HG02981 (cell line): ENCODE results near the gene LRRTM4.
"Not testable (repeated sequence)": the region's sequence is repeated elsewhere in the genome, so short reads cannot be mapped to it uniquely, and the experiment has no call there.

Source experiments
- ATAC-seq: cut with Tn5 transposase; IDR thresholded peaks from one replicate; pipeline ENCODE4 v1.9.1; 2021; ENCODE audit warnings: mild to moderate bottlenecking, moderate library complexity; ENCODE audit not compliant: unreplicated experiment

Gene LRRTM4

DNA sequence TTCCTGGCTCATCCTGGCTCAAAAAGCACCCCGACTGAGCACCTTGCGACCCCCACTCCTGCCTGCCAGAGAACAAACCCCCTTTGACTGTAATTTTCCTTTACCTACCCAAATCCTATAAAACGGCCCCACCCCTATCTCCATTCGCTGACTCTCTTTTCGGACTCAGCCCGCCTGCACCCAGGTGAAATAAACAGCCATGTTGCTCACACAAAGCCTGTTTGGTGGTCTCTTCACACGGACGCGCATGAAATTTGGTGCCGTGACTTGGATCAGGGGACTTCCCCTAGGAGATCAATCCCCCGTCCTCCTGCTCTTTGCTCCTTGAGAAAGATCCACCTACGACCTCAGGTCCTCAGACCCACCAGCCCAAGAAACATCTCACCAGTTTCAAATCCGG is 433.8 kb downstream of the LRRTM4 start:
- ATAC-seq, result not testable (repeated sequence)

DNA sequence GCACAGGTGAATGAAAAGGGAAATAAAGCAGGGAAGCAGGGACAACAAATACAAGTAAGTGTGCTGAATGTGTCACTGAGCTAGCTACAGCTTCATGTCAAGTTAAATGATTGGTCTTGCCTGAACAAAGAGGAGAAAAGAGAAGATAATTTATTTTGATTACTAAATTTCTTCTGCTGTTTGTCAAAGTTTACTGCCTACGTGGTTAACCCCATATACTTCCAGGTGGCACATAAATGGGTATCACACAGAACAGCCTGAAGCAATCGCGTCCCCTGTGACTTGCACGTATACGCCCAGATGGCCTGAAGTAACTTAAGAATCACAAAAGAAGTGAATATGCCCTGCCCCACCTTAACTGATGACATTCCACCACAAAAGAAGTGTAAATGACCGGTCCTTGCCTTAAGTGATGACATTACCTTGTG is 434.2 kb downstream of the LRRTM4 start:
- no peak for ATAC-seq

DNA sequence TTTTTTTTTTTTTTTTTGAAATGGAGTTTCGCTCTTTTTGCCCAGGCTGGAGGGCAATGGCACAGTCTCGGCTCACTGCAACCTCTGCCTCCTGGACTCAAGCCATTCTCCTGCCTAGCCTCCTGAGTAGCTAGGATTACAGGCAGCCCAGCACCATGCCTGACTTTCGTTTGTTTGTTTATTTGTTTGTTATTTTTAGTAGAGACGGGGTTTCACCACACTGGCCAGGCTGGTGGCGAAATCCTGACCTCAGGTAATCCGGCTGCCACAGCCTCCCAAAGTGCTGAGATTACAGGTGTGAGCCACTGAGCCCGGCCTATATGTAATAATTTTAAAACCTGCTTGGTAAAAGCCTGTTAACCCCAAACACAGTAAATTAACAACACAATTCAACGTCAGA is 435.7 kb downstream of the LRRTM4 start:
- ATAC-seq, result no peak

DNA sequence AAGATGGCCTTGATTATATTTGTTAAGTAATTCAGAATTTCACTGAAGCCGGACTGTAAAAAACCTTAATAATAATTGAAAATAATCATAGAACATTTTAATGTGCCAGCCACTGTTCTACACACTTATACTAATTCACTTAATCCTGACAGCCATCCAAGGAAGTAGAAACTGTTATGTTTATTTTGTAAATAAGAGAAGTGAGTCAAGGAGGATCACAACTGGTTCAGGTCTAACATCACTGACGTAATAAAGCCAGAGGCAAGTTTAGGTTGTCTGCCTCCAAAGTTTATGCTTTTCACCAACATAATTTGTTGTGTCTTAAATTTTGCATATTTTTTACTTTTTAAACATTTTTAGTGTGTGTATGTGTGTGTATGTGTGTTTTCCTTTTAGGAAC is 436.1 kb downstream of the LRRTM4 start:
- no peak for ATAC-seq

DNA sequence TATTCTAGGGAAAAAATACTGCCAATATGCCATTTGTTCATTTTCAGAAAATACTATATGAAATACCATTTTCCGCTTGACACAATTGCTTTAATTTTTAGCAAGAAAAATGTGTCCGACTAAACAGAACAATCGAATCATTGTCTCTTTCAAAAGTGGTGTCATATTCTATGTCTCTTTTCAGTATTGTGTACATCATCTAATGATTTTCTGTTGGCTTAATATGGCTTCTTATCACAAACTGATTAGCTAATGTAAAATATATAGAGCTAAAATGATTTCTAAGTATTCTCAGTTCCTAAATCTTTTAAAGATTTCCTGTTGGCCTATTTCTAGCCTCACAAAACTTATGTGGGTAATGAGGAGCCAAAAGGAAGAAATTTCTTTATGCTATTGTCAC is 436.6 kb downstream of the LRRTM4 start:
- no peak for ATAC-seq

- no peak for ATAC-seq
Measured at GRCh38 chr2:77081597-77081996, 440.6 kb downstream of the LRRTM4 start.

GRCh38 chr2:77064324-77064723 is 457.9 kb downstream of the LRRTM4 start:
- ATAC-seq, result no peak

GRCh38 chr2:77054938-77055337 is 467.2 kb downstream of the LRRTM4 start:
- ATAC-seq, result no peak

DNA sequence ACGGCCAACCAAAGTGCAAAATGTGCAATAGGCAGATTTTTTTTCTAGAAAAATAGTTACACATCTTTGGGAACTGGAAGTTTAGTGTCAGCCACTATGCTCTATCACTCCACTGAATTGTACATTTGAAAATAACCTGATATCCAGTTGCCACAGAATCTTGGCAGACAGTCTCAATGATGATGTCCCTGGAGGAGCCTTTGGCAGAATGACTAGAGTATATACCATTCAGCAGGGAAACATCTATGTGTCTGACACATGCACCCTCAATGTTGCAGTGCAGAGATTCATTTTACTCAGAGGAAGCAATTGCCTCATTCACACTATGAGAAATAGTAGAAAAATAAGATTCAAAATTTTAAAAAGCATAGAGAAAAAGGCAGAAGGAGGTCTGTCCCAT is 475.8 kb downstream of the LRRTM4 start:
- ATAC-seq, result no peak

GRCh38 chr2:77045456-77045855 is 476.7 kb downstream of the LRRTM4 start:
- not testable (repeated sequence) for ATAC-seq

- ATAC-seq, result no peak
Measured at GRCh38 chr2:77034445-77034844, 487.7 kb downstream of the LRRTM4 start.

DNA sequence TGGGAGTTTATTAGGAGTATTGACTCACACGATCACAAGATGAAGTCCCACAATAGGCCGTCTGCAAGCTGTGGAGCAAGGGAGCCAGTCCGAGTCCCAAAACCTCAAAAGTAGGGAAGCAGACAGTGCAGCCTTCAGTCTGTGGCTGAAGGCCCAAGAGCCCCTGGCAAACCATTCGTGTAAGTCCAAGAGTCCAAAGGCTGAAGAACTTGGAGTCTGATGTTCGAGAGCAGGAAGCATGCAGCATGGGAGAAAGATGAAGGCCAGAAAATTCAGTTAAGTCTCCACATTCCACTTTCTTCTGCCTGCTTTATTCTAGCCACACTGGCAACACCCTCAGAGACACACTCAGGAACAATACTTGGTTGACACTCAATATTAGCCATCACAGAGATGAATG is 492.9 kb downstream of the LRRTM4 start:
- not testable (repeated sequence) for ATAC-seq

GRCh38 chr2:77028032-77028600 is 494.1 kb downstream of the LRRTM4 start:
- ATAC-seq, result no peak

GRCh38 chr2:77025714-77026113 is 496.5 kb downstream of the LRRTM4 start:
- no peak for ATAC-seq

DNA sequence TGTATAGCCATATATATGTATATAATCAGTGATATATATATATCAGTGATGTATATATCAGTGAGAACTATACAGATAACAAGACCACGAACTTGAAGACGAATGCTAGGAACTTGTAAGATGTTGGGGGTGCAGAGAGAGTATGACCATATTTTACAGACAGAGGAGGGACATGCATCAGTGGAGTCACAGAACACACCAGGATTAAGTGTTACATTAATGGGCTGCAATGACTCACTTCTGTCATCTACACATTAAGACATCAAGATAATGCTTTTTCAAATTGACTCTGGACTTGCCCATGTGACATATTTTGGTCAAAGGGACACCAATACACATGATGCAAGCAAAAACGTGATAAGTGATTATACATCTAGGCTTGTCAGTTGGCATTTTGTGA is 501.0 kb downstream of the LRRTM4 start:
- no peak for ATAC-seq

DNA sequence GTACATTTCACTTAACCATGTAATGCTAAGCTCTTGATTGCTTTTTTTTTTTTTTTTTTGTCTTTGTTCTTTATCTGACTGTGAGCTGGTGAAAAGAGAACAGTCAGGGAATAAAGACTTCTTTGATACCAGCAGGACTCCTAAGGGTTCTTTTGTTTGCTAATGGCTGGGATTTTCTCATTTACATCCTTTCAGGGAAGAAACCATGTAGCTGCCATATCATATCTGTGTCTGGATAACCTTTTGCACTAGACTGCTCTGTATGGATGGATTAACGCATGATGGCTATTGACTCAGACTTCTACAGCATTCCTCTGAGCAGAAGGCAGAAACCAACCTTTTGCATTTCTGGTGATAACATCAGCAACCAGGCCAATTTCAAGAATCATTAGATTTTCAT is 504.0 kb downstream of the LRRTM4 start:
- ATAC-seq, result no peak

DNA sequence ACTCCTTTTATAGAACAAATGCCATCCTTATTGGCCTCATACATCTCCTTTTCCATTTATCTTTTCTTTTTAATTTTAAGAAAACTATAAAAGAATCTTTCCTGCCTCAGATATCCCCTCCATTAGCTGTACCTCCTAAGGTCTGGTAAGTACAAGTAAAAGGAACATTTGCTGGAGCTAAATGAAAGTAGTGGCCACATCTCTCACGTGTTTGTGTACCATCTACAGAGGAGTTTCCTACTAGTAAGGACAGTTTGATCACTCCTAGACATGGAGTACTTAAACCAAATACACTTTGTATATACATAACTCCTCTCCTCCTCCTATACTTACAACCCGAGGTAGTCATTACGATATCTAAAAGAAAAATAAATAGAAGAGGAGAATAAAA is 504.8 kb downstream of the LRRTM4 start:
- ATAC-seq, result no peak

GRCh38 chr2:77016443-77017354 is 505.5 kb downstream of the LRRTM4 start:
- no peak for ATAC-seq

DNA sequence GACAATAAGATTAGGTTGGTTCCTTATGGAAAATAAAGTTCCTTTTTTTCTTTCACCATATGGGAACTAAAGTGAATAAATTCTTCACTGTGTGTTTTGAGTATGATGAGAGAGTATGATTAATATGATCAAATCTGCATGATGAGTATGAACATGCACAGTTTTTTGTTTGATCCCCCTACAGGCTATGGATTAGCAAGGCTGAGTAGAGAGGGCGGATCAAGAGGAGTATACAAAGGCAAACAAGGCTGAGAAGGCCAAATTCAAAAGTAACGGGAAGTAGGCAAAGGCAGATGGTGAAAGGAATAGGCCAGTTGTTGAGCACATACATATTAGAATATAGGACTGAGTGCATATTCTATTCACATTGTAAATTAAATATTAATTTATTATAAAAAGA is 508.2 kb downstream of the LRRTM4 start:
- ATAC-seq, result no peak

DNA sequence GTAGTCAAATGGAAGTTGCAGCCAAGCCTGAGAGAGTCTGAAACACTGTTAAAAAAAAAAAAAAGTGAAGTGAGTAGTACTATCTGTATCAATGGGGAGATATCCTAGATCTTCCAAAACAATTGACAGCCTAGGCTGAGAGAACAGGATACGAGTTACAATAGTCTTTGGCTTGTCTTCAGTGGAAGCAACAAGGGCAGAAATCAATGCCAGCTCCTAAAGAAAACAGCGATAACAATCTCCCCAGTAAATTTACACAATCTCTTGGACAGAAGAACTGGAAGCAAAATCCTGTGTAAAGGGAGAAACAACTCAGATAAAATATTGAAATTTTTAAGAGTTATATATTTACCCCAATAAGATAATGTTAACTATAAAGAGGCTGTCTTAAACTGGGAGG is 508.7 kb downstream of the LRRTM4 start:
- no peak for ATAC-seq

DNA sequence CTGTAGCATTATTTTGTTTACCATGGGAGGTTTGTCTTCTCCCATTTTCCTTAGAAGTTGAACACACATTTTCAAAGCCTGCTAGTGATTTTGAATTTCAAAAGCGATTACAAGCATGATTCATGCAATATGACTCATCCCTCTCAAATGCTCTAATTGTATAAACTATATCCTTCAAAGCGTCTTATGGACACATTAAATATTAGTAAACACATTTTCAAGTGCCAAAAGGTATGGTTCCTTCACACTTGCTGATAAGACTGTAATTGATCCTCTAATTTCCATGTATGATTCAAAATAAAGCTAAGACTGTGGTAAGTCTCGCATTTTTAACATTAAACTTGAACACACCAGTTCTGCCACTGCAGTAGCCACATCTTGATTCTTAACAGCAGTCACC is 512.9 kb downstream of the LRRTM4 start:
- no peak for ATAC-seq

DNA sequence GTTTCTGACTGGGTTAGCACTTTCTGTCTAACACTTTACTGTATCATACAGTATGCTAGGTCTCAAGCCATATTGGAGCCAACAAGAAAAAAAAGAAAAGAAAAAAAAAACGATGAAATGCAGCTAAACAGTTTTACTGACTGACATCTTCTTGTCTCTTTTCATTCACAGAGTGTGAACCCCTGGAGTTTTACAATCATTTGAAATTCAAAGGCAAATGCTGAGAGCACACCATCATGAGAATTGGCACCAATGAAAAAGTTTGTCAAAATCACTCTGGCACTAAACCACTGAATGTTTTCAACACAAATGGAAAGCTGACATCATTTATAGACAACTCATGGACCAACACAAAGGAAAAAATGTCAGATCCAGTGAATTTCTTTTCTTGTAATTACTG is 513.3 kb downstream of the LRRTM4 start:
- ATAC-seq, result no peak

DNA sequence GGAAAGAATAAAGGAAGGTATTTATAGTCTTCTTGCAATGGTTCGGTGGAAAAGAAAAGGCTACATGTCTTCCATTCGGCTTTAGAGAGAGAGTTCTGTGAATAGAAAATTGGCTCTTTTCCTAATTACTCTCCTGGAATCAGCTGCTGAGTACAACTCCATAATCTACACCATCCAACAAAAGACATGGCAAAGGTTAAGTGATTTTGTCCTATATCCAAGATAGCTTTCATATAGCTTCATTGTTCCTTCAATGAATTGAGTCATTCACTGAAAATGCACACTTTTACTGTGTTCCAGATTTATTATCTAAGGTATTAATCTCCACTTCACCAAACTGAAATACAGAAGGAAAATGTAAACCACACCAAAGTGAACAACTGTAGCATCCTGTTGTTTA is 514.5 kb downstream of the LRRTM4 start:
- ATAC-seq, result no peak
